Gastrocnemius medialis (tissue), 4 donors: ENCODE data around the gene KRTAP5-11. TPM values are rescaled to one million over a fixed set of nuclear protein-coding genes. Genes with fewer than 3 reads are reported as not detected.
"Not testable (repeated sequence)": the region's sequence is repeated elsewhere in the genome, so short reads cannot be mapped to it uniquely, and the experiment has no call there.

Experiments used
- ATAC-seq, 2 donors: fragments of 150-250 bp; one replicate each; pipeline ENCODE4 v1.9.1; 2016
- DNase-seq, 2 donors: peaks; one replicate each; pipeline ENCODE4 v3.0.0-alpha.2; 2019
- H3K27ac ChIP-seq, 4 donors: fragments of 200-600 bp; sonication (generic); 1 replicate in 1 of 4; 2 replicates in 3 of 4; pipeline ENCODE4 v1.5.1; 2016 to 2018; ENCODE audit warnings: mild to moderate bottlenecking in 2 of 4, moderate library complexity in 1 of 4
- H3K27me3 ChIP-seq, 3 donors: fragments of 200-600 bp; sonication (generic) in 2 of 3; 1 replicate in 1 of 3; 2 replicates in 2 of 3; pipeline versions ENCODE4 v1.5.1 to v1.6.0; 2016 to 2019; ENCODE audit warnings: mild to moderate bottlenecking in 1 of 3, moderate library complexity in 1 of 3
- H3K36me3 ChIP-seq, 2 donors: fragments of 200-600 bp; sonication (generic) in 1 of 2; one replicate each; pipeline ENCODE4 v1.5.1; 2017 to 2018
- H3K4me1 ChIP-seq, 2 donors: fragments of 200-600 bp; sonication (generic) in 1 of 2; one replicate each; pipeline ENCODE4 v1.5.1; 2016 to 2017; ENCODE audit warnings: mild to moderate bottlenecking in 2 of 2
- H3K4me3 ChIP-seq, 4 donors: fragments of 200-600 bp; sonication (generic) in 3 of 4; 1 replicate in 1 of 4; 2 replicates in 3 of 4; pipeline ENCODE4 v1.5.1; 2016 to 2019; ENCODE audit warnings: mild to moderate bottlenecking in 2 of 4
- H3K9me3 ChIP-seq, 3 donors: fragments of 200-600 bp; sonication (generic) in 2 of 3; 1 replicate in 1 of 3; 2 replicates in 2 of 3; pipeline ENCODE4 v1.5.1; 2016 to 2019
- POLR2A ChIP-seq, 2 donors: fragments of 450-650 bp; IDR thresholded peaks; one replicate each; pipeline ENCODE4 v1.6.1; 2017; ENCODE audit warnings: antibody characterized with exemption in 2 of 2, mild to moderate bottlenecking in 2 of 2, moderate library complexity in 2 of 2
- in situ Hi-C, 4 donors: fragments of 200-750 bp; cut with MboI; loops; one replicate each; pipeline versions ENCODE4 v1.15.0 to v1.8.0; 2017; ENCODE audit warnings: low sequenced_read_pairs in 4 of 4
- intact Hi-C: fragments of 100-400 bp; cut with DNase I; formaldehyde crosslinking; loops from one replicate; pipeline ENCODE4 v1.15.1; 2023; ENCODE audit warnings: low total_unique reads
- total RNA-seq, 4 donors: library from RNA; depleted of rRNA; stranded (reverse); fragments of >200 nt; gene quantifications; one replicate each; pipeline versions ENCODE4 v1.1.0 to v1.2.3, GENCODE V29; 2016
- TF ChIP-seq, protein P1 (sequence below), 5 experiments: fragments of 450-650 bp in 3 of 5; fragments of 200-600 bp in 2 of 5; sonication (generic) in 2 of 5; IDR thresholded peaks in 4 of 5; conservative IDR thresholded peaks in 1 of 5; 1 replicate in 4 of 5; 2 replicates in 1 of 5; pipeline ENCODE4 v1.5.1; 2016 to 2019; ENCODE audit warnings: antibody characterized with exemption in 5 of 5, mild to moderate bottlenecking in 3 of 5, moderate library complexity in 3 of 5

The KRTAP5-11 gene
- total RNA-seq, 4 donors from 2014 or later, result not detected

DNA sequence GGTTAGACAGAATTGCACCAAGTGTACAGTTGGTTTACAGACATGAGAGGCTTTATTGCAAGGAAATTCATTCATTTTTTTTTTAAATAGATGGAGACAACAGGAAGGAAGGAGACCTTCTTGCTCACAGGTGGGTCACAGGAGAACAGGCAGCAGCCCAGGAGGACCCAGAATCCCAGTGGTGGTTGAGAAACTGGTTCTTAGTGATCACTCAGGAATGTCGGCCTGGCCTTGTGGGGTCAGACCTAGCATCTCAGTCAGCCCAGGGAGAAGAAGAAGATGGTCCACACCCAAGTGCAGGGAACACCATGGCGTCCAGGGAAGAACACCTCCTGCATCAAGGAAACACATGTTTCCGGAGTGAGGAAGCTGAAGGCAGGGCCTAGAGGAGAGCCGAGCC lies 849 bp downstream of the KRTAP5-11 start:
- no peaks in the 10 kb centered on the region for H3K4me1 ChIP-seq
- TF ChIP-seq, protein P1, sequence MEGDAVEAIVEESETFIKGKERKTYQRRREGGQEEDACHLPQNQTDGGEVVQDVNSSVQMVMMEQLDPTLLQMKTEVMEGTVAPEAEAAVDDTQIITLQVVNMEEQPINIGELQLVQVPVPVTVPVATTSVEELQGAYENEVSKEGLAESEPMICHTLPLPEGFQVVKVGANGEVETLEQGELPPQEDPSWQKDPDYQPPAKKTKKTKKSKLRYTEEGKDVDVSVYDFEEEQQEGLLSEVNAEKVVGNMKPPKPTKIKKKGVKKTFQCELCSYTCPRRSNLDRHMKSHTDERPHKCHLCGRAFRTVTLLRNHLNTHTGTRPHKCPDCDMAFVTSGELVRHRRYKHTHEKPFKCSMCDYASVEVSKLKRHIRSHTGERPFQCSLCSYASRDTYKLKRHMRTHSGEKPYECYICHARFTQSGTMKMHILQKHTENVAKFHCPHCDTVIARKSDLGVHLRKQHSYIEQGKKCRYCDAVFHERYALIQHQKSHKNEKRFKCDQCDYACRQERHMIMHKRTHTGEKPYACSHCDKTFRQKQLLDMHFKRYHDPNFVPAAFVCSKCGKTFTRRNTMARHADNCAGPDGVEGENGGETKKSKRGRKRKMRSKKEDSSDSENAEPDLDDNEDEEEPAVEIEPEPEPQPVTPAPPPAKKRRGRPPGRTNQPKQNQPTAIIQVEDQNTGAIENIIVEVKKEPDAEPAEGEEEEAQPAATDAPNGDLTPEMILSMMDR (IDR thresholded peaks at IDR 0.05 in 4 of 5, conservative IDR thresholded peaks at IDR 0.05 in 1 of 5), result no peak
- no peak for TF ChIP-seq POLR2A (IDR thresholded peaks at IDR 0.05)
- H3K4me3 ChIP-seq, result no peak overlapping the region
- H3K27ac ChIP-seq, result no peak overlapping the region
- ATAC-seq (no peak), DNase-seq (no peak)
- peaks cover 0 to 3% (median 0%) of the 10 kb centered on the region in 3 donors for H3K27me3 ChIP-seq
- intact Hi-C loops, result no loop called here
- H3K36me3 ChIP-seq, result no peaks in the 10 kb centered on the region
- no peaks in the 10 kb centered on the region for H3K9me3 ChIP-seq
- in situ Hi-C loops, result no loop called here

DNA sequence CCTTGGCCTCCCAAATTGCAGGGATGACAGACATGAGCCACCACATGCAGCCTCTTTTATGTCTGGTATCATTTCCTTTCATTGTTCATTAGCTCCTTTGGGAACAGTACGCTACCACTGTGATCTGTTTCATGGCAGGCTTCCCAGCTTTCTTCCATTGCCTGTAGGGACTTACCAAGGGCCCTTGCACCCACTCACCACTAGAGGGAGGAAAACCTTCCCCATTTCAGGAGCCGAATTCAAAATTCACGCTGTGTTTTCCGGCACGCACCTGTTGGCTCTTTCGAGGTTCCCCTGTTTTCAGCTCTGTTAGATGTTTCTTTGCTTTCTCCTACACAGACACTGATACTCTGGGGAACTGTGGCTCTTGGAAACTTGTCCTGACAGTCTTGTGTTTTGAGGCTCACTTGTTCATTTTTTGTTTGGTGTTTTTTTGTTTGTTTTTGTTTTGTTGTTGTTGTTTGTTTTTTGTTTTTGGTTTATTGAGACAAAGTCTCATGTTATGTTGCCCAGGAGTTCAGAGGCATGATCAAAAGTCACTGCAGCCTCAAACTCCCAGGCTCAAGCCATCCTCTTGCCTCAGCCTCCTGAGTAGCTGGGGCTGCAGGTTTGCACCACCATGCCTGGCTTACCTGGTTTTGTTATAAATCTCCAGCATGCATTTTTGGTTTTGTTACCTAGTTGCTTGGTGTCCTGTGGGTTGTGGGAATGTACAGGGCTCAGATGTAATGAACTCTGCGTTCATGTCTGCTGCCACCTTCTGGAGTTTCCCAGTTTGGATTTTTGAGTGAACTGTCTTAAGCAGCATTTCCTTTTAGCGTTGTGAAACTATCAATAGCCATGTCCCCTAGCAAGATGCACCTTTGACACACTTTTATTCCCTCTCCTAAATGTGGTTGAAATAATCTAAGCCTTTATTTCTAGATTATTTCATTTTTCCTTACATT lies 2.3 kb downstream of the KRTAP5-11 start:
- ATAC-seq (peak; percentile 90 to 94), DNase-seq (peak; percentile 36 to 37)
- H3K4me3 ChIP-seq, result no peak overlapping the region
- no peaks in the 10 kb centered on the region for H3K9me3 ChIP-seq
- peaks cover 0 to 3% (median 0%) of the 10 kb centered on the region in 3 donors for H3K27me3 ChIP-seq
- H3K36me3 ChIP-seq, result no peaks in the 10 kb centered on the region
- H3K27ac ChIP-seq, result no peak overlapping the region
- no peaks in the 10 kb centered on the region for H3K4me1 ChIP-seq
- TF ChIP-seq POLR2A (IDR thresholded peaks at IDR 0.05), result no peak
- TF ChIP-seq, protein P1 (IDR thresholded peaks at IDR 0.05 in 4 of 5, conservative IDR thresholded peaks at IDR 0.05 in 1 of 5), result peak; percentile 18 to 77 (median 51)
- intact Hi-C loops, result no loop called here
- in situ Hi-C loops, result no loop called here

DNA sequence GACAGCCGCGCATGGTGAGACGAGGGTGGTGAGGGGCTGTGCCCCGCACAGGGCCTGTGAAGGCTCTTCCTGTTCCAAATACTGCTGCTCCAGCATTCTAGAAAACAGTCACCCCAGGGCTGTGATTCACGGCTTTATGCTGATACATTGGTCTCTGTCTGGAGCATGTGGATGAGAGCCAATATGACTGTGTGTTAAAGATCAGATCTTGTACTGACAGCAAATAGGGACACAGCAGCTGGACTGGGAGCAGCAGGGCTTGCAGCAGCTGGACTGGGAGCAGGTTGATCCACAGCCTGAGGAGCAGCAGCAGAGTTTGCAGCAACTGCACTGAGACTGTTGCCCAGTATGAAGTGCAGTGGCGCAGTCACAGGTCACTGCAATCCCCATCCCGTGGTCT lies 3.2 kb downstream of the KRTAP5-11 start:
- H3K4me1 ChIP-seq, DNase-seq, H3K36me3 ChIP-seq, ATAC-seq, intact Hi-C loops, H3K27ac ChIP-seq, in situ Hi-C loops, H3K4me3 ChIP-seq, H3K27me3 ChIP-seq, H3K9me3 ChIP-seq: not testable (repeated sequence)

DNA sequence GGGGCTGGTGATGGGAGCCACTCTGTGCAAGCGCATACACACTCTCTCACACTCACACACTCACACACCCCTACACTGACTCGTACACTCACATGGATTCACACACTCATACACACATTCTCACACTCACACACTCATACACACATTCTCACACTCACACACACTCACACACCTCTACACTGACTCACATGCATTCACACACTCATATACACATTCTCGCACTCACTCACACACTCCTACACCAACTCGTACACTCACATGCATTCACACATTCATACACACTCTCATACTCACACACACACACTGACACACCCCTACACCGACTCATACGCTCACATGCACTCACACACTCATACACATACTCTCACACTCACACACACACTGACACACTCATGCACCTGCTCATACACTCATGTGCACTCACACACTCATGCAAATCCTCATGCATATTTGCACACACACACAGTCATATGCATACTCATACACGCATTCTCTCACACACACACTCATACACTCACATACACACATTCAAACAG lies 5.1 kb downstream of the KRTAP5-11 start:
- no peak for ATAC-seq
- Histone ChIP-seq H3K9me3 (no peaks in the 10 kb centered on the region), H3K27ac (no peak overlapping the region), H3K36me3 (no peaks in the 10 kb centered on the region), H3K4me3 (no peak overlapping the region), H3K27me3 (no peaks in the 10 kb centered on the region), H3K4me1 (no peaks in the 10 kb centered on the region)
- TF ChIP-seq, protein P1 (IDR thresholded peaks at IDR 0.05 in 4 of 5, conservative IDR thresholded peaks at IDR 0.05 in 1 of 5), result no peak
- TF ChIP-seq POLR2A (IDR thresholded peaks at IDR 0.05), result no peak
- DNase-seq, result no peak
- in situ Hi-C loops, result no loop called here
- intact Hi-C loops, result no loop called here

DNA sequence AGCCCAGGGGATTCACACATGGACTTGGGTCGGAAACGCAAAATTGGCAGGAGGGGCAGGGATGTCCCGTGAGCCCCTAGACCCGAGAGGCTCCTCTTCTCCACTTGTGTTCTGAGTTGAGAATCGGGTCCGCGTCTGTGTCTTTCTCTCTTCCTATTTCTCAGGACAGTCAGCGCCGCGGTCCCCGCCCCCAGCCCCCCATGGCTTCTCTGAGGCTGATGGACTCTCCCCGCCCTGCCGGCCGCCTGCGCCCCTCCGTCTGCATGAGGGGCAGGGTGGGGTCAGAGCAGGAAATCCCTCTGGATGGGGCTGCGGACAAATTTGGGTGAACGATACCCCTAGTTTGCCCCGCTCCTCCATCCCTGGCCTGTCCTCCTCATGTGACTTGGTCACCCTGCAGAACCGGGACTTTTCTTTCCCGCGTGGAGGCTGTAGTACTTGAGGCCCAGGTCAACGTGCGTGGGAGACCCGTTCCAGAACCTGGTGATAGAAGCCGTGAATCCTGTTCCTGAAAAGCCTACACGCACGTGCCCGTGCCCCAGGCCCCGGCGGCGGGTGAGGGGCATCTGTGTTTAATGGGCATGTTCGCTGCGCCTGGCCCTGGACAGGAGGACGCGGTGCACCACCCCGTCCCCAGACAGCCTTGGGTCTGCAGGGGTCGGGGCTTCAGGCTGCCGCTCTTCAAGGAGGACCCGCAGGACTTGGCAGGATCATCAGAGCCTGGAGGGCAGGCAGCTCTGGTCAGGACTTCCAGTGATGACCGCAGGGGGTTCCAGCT lies 5.8 kb downstream of the KRTAP5-11 start:
- H3K4me3 ChIP-seq, H3K4me1 ChIP-seq, H3K36me3 ChIP-seq, intact Hi-C loops, in situ Hi-C loops, H3K27ac ChIP-seq, ATAC-seq, H3K9me3 ChIP-seq, H3K27me3 ChIP-seq, DNase-seq: not testable (repeated sequence)
